PFSK-1 (cell line): ENCODE results near the gene CELA2A. TPM values are rescaled to one million over a fixed set of nuclear protein-coding genes. Genes with fewer than 3 reads are reported as not detected.
A peak's percentile ranks its signal among the peaks of the same experiment; 100 is the strongest.

Source experiments
- FOXP2 ChIP-seq: optimal IDR thresholded peaks from 2 replicates; pipeline ENCODE3; 2011; ENCODE audit warnings: borderline replicate concordance, control low read depth, inconsistent platforms; ENCODE audit not compliant: insufficient read depth; ENCODE audit errors: extremely low read length, extremely low read depth
- POLR2AphosphoS5 ChIP-seq: IDR thresholded peaks from 2 replicates; pipeline ENCODE4 v1.6.1; 2012; ENCODE audit warnings: low read depth, mild to moderate bottlenecking, control low read depth, low read length, moderate library complexity
- SIN3A ChIP-seq: IDR thresholded peaks from 2 replicates; pipeline ENCODE4 v1.6.1; 2012; ENCODE audit warnings: mild to moderate bottlenecking, low read length, moderate library complexity, borderline replicate concordance; ENCODE audit not compliant: insufficient read depth
- TAF1 ChIP-seq: IDR thresholded peaks from 2 replicates; pipeline ENCODE4 v1.6.1; 2012; ENCODE audit warnings: low read length, control low read depth, borderline replicate concordance; ENCODE audit not compliant: insufficient read depth
- polyA plus RNA-seq: library from polyadenylated mRNA; unstranded; fragments of >200 nt; gene quantifications from one replicate; pipeline ENCODE4 v1.2.1, GENCODE V29; 2012; ENCODE audit warnings: low read depth, missing spikeins; ENCODE audit not compliant: insufficient read length
- TF ChIP-seq, protein P1 (sequence below), 2 experiments: IDR thresholded peaks; 2 replicates each; pipeline versions ENCODE4 v1.6.1 to v1.8.0; 2011 to 2012; ENCODE audit warnings: low read depth in 2 of 2, low read length in 2 of 2, control low read depth in 1 of 2, inconsistent platforms in 1 of 2, mild to moderate bottlenecking in 1 of 2, moderate library complexity in 1 of 2; ENCODE audit not compliant: insufficient read depth in 1 of 2

The CELA2A gene
- not detected for polyA plus RNA-seq

DNA sequence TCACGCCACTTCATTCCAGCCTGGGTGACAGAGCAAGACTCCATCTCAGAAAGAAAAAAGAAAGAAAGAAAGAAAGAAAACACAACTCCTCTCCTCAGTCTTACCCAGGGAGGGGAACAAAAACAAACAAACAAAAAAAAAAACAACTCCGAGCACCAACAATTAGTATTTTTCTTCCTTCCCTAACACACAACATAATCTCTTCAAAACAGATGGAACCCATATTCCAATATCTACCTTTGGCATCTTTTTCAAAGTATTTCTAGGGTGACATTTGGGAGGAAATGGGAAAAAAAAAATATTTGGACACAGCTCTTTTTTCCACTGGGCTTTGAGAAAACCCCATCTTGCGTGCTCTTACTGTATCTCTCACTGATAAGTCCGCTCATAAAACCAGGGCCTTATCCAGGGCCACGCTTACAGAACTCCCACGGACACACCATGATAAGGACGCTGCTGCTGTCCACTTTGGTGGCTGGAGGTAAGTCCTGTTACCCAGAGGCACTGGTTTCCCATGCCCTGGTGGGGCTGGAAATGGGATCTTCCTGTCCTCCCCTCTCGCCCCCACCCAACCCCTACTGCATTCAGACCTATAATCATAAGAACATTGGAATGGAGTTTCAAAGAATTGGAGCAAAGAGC, at the start of gene CELA2A:
Gene CELA2A (plus strand): TSS at position 420 of the 642 bp plus-strand sequence. CDS start 22 bp downstream, at position 442.
- TF ChIP-seq FOXP2 (no peak), SIN3A (no peak), TAF1 (no peak), POLR2AphosphoS5 (no peak)
- TF ChIP-seq, protein P1, sequence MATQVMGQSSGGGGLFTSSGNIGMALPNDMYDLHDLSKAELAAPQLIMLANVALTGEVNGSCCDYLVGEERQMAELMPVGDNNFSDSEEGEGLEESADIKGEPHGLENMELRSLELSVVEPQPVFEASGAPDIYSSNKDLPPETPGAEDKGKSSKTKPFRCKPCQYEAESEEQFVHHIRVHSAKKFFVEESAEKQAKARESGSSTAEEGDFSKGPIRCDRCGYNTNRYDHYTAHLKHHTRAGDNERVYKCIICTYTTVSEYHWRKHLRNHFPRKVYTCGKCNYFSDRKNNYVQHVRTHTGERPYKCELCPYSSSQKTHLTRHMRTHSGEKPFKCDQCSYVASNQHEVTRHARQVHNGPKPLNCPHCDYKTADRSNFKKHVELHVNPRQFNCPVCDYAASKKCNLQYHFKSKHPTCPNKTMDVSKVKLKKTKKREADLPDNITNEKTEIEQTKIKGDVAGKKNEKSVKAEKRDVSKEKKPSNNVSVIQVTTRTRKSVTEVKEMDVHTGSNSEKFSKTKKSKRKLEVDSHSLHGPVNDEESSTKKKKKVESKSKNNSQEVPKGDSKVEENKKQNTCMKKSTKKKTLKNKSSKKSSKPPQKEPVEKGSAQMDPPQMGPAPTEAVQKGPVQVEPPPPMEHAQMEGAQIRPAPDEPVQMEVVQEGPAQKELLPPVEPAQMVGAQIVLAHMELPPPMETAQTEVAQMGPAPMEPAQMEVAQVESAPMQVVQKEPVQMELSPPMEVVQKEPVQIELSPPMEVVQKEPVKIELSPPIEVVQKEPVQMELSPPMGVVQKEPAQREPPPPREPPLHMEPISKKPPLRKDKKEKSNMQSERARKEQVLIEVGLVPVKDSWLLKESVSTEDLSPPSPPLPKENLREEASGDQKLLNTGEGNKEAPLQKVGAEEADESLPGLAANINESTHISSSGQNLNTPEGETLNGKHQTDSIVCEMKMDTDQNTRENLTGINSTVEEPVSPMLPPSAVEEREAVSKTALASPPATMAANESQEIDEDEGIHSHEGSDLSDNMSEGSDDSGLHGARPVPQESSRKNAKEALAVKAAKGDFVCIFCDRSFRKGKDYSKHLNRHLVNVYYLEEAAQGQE (IDR thresholded peaks at IDR 0.05; ENCODE audit: insufficient read depth in 1 of 2, low read depth in 2 of 2, low read length in 2 of 2): no peak

DNA sequence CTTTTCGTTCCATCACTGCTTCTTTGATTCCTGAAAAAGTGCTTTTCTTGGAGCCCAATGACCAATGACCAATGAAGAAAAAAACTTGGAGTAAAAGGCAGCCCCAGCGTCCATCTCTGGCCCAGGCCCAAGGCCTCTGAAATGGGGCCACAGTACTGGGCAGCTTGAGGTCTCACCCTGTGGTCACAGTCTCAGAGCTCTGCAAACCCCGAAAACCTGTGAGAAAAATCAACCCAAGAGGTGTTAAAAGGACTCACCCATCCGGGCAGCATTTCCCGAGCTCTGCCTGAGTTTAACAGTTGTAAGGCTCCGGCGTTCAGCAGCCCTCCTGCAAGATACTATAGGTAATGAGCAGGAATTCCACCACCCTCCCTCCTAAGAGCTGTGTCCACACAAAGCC, 49.0 kb upstream of the CELA2A start:
- TF ChIP-seq, protein P1 (IDR thresholded peaks at IDR 0.05; ENCODE audit: insufficient read depth in 1 of 2, low read depth in 2 of 2, low read length in 2 of 2): no peak
- TF ChIP-seq POLR2AphosphoS5 (no peak), TAF1 (no peak), FOXP2 (no peak), SIN3A (no peak)

DNA sequence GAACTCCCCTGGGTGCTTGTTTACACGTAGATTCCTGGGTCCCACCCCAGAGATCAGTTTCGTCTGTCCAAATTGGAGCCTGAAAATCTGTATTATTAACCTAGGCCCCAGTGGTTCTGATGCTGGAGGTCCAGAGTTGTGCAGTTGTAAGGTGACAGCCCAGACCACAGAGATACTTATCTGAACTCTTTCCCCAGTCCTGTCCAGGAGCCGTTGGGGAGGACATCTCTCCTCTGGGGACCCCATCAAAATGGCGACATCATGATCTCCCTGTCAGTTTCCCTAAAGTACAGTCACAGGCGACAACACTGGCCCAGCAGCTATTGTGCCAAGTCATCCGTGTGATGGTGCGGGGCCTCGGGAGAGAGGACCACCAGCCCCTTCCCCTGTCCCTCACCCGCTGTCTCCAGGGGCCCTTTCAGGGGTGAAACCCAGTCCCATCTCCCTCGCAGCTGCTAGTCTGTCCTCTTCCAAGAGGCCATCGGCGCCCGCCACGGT, 47.6 kb upstream of the CELA2A start:
- TF ChIP-seq POLR2AphosphoS5 (no peak), FOXP2 (no peak)
- TF ChIP-seq, protein P1 (IDR thresholded peaks at IDR 0.05; ENCODE audit: insufficient read depth in 1 of 2, low read depth in 2 of 2, low read length in 2 of 2): no peak

- TF ChIP-seq, protein P1 (IDR thresholded peaks at IDR 0.05; ENCODE audit: insufficient read depth in 1 of 2, low read depth in 2 of 2, low read length in 2 of 2): no peak
- TF ChIP-seq FOXP2 (no peak), POLR2AphosphoS5 (peak; percentile 62; the same call in 1 of the 2 replicates), TAF1 (0 out of 2 replicates have a peak, but pooled peaks have one; percentile 49), SIN3A (no peak)
Observed at GRCh38 chr1:15409388-15410222, 46.9 kb upstream of the CELA2A start, which contains the start of gene EFHD2. Gene EFHD2, plus strand, starts transcription at chr1:15409888. Its CDS starts 84 bp downstream, at chr1:15409972.
